ENCODE results near the gene AHCYL2. TPM values are rescaled to one million over a fixed set of nuclear protein-coding genes. Genes with fewer than 3 reads are reported as not detected.

The AHCYL2 gene
- total RNA-seq, 1 donor from 2014 or later = 91.0 TPM

DNA sequence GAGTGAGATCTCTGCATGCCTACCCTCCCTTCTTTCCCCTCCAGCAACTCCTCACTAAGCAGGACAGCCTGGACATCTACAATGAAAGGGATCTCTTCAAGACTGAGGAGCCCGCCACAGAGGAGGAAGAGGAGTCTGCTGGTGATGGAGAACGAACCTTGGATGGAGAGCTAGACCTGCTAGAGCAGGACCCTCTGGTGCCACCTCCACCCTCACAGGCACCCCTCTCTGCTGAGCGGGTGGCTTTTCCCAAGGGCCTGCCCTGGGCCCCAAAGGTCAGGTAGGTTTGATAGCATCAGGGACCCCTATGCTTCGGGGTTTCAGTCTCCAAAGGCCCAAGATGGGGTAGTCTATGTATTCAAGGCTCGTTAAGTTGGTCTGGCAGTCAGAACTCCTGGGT, 233.3 kb downstream of the AHCYL2 start:
- no peaks in the 10 kb centered on the region for H3K4me1 ChIP-seq
- ATAC-seq (no peak), DNase-seq (no peak)
- H3K27ac ChIP-seq = no peak overlapping the region
- no peaks in the 10 kb centered on the region for H3K9me3 ChIP-seq
- H3K36me3 ChIP-seq = no peaks in the 10 kb centered on the region
- TF ChIP-seq, protein P1, sequence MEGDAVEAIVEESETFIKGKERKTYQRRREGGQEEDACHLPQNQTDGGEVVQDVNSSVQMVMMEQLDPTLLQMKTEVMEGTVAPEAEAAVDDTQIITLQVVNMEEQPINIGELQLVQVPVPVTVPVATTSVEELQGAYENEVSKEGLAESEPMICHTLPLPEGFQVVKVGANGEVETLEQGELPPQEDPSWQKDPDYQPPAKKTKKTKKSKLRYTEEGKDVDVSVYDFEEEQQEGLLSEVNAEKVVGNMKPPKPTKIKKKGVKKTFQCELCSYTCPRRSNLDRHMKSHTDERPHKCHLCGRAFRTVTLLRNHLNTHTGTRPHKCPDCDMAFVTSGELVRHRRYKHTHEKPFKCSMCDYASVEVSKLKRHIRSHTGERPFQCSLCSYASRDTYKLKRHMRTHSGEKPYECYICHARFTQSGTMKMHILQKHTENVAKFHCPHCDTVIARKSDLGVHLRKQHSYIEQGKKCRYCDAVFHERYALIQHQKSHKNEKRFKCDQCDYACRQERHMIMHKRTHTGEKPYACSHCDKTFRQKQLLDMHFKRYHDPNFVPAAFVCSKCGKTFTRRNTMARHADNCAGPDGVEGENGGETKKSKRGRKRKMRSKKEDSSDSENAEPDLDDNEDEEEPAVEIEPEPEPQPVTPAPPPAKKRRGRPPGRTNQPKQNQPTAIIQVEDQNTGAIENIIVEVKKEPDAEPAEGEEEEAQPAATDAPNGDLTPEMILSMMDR (IDR thresholded peaks at IDR 0.05) = no peak
- intact Hi-C loops (cut with DNase I) = no loop called here
- H3K4me3 ChIP-seq = no peak overlapping the region
- no peaks in the 10 kb centered on the region for H3K27me3 ChIP-seq (ENCODE audit: low read depth)

DNA sequence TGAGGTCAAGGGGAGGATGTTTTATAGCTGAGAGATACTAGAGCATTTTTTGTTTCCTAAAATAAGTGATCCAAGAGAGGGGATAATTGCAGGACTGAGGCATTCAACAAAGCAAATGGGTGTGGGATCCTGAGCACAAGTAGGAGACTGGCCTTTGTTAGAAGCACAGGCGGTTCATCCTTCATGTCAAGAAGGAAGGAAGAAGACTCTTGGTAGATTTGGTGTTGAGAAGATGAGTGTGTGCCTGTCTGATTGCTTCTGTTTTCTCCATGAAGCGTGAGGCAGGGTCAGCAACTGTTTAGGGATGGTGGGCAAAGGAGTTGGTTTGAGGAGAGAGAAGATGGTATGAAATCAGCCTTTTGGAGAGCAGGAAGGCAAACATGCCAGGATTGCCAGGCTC, 237.0 kb downstream of the AHCYL2 start:
- intact Hi-C loops (cut with DNase I) = no loop called here
- Histone ChIP-seq H3K9me3 (no peaks in the 10 kb centered on the region), H3K27me3 (ENCODE audit: low read depth) (no peaks in the 10 kb centered on the region), H3K27ac (no peak overlapping the region), H3K4me1 (no peaks in the 10 kb centered on the region), H3K36me3 (no peaks in the 10 kb centered on the region), H3K4me3 (no peak overlapping the region)
- TF ChIP-seq, protein P1 (IDR thresholded peaks at IDR 0.05) = no peak
- ATAC-seq = no peak
- DNase-seq = no peak

DNA sequence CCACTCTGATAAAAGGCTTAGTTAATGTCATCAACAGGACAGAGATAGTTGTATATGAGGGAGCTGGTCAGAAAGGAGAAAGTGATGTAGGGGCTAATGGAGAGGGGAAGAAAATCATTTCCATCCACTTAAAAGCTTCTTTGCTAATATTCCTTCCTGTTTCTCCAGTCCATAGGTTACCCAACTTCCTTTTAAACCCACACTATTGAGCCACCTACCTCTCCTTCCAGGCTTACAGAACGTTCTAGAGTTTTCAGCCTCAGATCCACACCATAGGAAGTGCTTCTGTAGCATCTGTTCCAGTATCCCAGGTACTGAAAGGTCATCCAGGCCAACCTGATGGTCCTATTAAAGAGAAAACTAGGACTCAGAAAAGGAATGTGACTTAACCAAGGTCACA, 237.6 kb downstream of the AHCYL2 start:
- TF ChIP-seq, protein P1 (IDR thresholded peaks at IDR 0.05) = no peak
- Histone ChIP-seq H3K4me3 (no peak overlapping the region), H3K9me3 (no peaks in the 10 kb centered on the region), H3K4me1 (no peaks in the 10 kb centered on the region), H3K27me3 (ENCODE audit: low read depth) (no peaks in the 10 kb centered on the region), H3K27ac (no peak overlapping the region), H3K36me3 (no peaks in the 10 kb centered on the region)
- ATAC-seq (peak; percentile 35 to 50), DNase-seq (no peak)
- intact Hi-C loops (cut with DNase I) = no loop called here

DNA sequence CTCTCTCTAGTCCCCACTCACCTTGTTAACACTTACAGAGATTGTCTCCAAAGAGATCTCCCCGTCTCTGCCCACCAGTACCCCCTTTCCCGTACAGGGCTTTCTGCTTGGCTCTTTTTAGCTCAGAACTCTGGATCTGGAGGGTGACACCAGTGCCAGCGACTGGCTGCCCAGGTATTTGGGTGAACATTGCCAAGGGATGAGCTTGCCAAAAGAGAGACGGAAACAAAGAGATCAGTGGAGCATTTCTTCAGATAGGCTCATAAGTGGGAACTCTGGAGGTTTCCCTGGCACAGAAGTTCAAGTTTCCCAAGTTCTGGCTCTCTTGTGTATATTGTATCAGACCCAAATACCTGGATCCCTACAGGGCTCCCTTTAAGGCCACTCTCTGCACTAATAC, 239.4 kb downstream of the AHCYL2 start:
- no peak for DNase-seq
- no peak for ATAC-seq
- Histone ChIP-seq H3K27ac (no peak overlapping the region), H3K27me3 (ENCODE audit: low read depth) (no peaks in the 10 kb centered on the region), H3K4me3 (no peak overlapping the region), H3K9me3 (no peaks in the 10 kb centered on the region), H3K36me3 (no peaks in the 10 kb centered on the region), H3K4me1 (no peaks in the 10 kb centered on the region)
- TF ChIP-seq, protein P1 (IDR thresholded peaks at IDR 0.05) = no peak
- intact Hi-C loops (cut with DNase I) = no loop called here

DNA sequence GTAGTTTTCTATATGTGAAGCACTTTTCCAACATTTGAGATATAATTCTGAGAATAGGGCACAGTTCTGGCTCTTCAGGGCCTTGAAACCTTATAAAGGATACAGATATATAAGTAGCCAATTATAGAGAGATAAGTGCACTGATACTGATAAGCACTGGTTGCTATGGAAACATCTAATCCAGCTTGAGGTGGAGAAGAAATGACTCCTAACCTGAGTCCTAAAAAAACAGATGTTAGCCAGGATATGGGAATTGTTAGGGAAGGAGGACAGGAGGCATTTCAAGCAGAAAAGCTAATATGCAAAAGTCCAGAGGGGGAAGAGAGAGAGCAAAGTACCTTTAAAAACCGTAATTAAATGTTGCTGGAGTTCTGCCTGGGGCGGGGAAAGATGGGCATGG, 240.2 kb downstream of the AHCYL2 start:
- Histone ChIP-seq H3K27ac (no peak overlapping the region), H3K36me3 (no peaks in the 10 kb centered on the region), H3K9me3 (no peaks in the 10 kb centered on the region), H3K27me3 (ENCODE audit: low read depth) (no peaks in the 10 kb centered on the region), H3K4me1 (no peaks in the 10 kb centered on the region), H3K4me3 (no peak overlapping the region)
- intact Hi-C loops (cut with DNase I) = no loop called here
- TF ChIP-seq, protein P1 (IDR thresholded peaks at IDR 0.05) = no peak
- ATAC-seq = no peak
- no peak for DNase-seq

DNA sequence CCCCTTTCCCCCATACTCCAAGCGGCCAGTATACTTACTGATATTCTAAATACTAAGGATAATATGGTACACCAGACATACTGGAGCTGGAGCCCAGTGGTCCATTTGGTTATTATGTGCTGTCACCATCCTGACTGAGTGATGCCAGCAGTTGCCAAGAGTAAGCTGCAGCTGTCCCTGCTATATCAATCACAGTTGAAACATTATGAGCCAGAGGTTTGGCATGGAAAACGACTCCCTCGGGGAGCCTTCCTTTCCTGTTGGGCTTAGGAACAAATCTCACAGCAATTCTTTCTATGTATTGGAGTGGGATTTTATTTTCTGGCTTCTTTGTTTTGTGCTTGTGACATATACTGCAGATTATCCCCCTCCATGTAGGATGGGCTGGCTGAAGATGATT, 242.0 kb downstream of the AHCYL2 start:
- ATAC-seq = no peak
- intact Hi-C loops (cut with DNase I) = no loop called here
- Histone ChIP-seq H3K4me1 (no peaks in the 10 kb centered on the region), H3K27me3 (ENCODE audit: low read depth) (no peaks in the 10 kb centered on the region), H3K4me3 (no peak overlapping the region), H3K9me3 (no peaks in the 10 kb centered on the region), H3K36me3 (no peaks in the 10 kb centered on the region), H3K27ac (no peak overlapping the region)
- no peak for DNase-seq
- TF ChIP-seq, protein P1 (IDR thresholded peaks at IDR 0.05) = no peak
